ENCODE data around the gene SHROOM1.

- TF ChIP-seq, protein P1, sequence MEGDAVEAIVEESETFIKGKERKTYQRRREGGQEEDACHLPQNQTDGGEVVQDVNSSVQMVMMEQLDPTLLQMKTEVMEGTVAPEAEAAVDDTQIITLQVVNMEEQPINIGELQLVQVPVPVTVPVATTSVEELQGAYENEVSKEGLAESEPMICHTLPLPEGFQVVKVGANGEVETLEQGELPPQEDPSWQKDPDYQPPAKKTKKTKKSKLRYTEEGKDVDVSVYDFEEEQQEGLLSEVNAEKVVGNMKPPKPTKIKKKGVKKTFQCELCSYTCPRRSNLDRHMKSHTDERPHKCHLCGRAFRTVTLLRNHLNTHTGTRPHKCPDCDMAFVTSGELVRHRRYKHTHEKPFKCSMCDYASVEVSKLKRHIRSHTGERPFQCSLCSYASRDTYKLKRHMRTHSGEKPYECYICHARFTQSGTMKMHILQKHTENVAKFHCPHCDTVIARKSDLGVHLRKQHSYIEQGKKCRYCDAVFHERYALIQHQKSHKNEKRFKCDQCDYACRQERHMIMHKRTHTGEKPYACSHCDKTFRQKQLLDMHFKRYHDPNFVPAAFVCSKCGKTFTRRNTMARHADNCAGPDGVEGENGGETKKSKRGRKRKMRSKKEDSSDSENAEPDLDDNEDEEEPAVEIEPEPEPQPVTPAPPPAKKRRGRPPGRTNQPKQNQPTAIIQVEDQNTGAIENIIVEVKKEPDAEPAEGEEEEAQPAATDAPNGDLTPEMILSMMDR (conservative IDR thresholded peaks at IDR 0.05; ENCODE audit: low read depth, low read length): no peak
- no peak for TF ChIP-seq EZH2 (IDR thresholded peaks at IDR 0.05; ENCODE audit: borderline replicate concordance, low read depth, low read length, poor library complexity, severe bottlenecking)
Measured at GRCh38 chr5:132776131-132776937, 54.1 kb downstream of the SHROOM1 start.
